Measurements from ENCODE around the gene PLEKHA7.

DNA sequence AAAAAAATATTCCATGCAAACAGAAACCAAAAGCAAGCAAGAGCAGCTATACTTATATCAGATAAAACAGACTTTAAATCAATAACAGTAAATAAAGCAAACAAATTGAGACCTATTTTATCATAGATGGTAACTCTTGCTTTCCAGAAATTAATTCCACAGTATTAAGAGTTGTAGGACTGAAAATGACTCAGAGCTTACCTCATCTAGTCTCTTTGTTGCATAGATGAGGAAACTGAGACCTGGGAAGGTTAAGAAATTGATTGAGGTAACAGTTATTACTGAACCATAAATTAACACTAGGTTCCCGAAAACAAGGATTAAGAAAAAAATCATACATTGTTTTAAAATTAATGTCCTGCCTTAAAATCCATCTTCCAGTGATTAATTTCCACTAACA is 123.8 kb downstream of the PLEKHA7 start:
- TF ChIP-seq, protein P1, sequence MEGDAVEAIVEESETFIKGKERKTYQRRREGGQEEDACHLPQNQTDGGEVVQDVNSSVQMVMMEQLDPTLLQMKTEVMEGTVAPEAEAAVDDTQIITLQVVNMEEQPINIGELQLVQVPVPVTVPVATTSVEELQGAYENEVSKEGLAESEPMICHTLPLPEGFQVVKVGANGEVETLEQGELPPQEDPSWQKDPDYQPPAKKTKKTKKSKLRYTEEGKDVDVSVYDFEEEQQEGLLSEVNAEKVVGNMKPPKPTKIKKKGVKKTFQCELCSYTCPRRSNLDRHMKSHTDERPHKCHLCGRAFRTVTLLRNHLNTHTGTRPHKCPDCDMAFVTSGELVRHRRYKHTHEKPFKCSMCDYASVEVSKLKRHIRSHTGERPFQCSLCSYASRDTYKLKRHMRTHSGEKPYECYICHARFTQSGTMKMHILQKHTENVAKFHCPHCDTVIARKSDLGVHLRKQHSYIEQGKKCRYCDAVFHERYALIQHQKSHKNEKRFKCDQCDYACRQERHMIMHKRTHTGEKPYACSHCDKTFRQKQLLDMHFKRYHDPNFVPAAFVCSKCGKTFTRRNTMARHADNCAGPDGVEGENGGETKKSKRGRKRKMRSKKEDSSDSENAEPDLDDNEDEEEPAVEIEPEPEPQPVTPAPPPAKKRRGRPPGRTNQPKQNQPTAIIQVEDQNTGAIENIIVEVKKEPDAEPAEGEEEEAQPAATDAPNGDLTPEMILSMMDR (IDR thresholded peaks at IDR 0.05; ENCODE audit: insufficient read depth, low read length), result no peak
- TF ChIP-seq, protein P2, sequence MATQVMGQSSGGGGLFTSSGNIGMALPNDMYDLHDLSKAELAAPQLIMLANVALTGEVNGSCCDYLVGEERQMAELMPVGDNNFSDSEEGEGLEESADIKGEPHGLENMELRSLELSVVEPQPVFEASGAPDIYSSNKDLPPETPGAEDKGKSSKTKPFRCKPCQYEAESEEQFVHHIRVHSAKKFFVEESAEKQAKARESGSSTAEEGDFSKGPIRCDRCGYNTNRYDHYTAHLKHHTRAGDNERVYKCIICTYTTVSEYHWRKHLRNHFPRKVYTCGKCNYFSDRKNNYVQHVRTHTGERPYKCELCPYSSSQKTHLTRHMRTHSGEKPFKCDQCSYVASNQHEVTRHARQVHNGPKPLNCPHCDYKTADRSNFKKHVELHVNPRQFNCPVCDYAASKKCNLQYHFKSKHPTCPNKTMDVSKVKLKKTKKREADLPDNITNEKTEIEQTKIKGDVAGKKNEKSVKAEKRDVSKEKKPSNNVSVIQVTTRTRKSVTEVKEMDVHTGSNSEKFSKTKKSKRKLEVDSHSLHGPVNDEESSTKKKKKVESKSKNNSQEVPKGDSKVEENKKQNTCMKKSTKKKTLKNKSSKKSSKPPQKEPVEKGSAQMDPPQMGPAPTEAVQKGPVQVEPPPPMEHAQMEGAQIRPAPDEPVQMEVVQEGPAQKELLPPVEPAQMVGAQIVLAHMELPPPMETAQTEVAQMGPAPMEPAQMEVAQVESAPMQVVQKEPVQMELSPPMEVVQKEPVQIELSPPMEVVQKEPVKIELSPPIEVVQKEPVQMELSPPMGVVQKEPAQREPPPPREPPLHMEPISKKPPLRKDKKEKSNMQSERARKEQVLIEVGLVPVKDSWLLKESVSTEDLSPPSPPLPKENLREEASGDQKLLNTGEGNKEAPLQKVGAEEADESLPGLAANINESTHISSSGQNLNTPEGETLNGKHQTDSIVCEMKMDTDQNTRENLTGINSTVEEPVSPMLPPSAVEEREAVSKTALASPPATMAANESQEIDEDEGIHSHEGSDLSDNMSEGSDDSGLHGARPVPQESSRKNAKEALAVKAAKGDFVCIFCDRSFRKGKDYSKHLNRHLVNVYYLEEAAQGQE (IDR thresholded peaks at IDR 0.05; ENCODE audit: insufficient replicate concordance, low read depth), result no peak
